ENCODE measurements around the gene CLCN6. TPM values are rescaled to one million over a fixed set of nuclear protein-coding genes. Genes with fewer than 3 reads are reported as not detected.

CLCN6 gene
- total RNA-seq, 1 donor from 2014 or later: 16.1 TPM

GRCh38 chr1:11858968-11859871, 53.2 kb downstream of the CLCN6 start:
- TF ChIP-seq CTCF (IDR thresholded peaks at IDR 0.05; ENCODE audit: borderline replicate concordance): peak; percentile 47
- DNase-seq: peak; percentile 59
- Histone ChIP-seq H3K27me3 (ENCODE audit: low read depth) (peaks cover 88% of the 10 kb centered on the region), H3K4me3 (peak overlapping the region; percentile 3), H3K36me3 (no peaks in the 10 kb centered on the region), H3K9me3 (replicated peaks) (no peaks in the 10 kb centered on the region), H3K27ac (replicated peaks) (no peak overlapping the region), H3K4me1 (peaks cover 6% of the 10 kb centered on the region)
- intact Hi-C loops (cut with micrococcal nuclease): no loop called here

- no peak for DNase-seq
- intact Hi-C loops (cut with micrococcal nuclease): no loop called here
- no peak overlapping the region for H3K27ac ChIP-seq (replicated peaks)
- no peak overlapping the region for H3K4me3 ChIP-seq
- H3K4me1 ChIP-seq: peaks cover 6% of the 10 kb centered on the region
- H3K9me3 ChIP-seq (replicated peaks): no peaks in the 10 kb centered on the region
- no peak for TF ChIP-seq CTCF (IDR thresholded peaks at IDR 0.05; ENCODE audit: borderline replicate concordance)
- H3K27me3 ChIP-seq (ENCODE audit: low read depth): peaks cover 82% of the 10 kb centered on the region
- H3K36me3 ChIP-seq: no peaks in the 10 kb centered on the region
Observed at GRCh38 chr1:11860083-11860482, 54.1 kb downstream of the CLCN6 start.

- Histone ChIP-seq H3K9me3 (replicated peaks) (no peaks in the 10 kb centered on the region), H3K36me3 (no peaks in the 10 kb centered on the region), H3K4me1 (peaks cover 6% of the 10 kb centered on the region), H3K27ac (replicated peaks) (no peak overlapping the region), H3K4me3 (no peak overlapping the region), H3K27me3 (ENCODE audit: low read depth) (peaks cover 77% of the 10 kb centered on the region)
- intact Hi-C loops (cut with micrococcal nuclease): no loop called here
- DNase-seq: no peak
- no peak for TF ChIP-seq CTCF (IDR thresholded peaks at IDR 0.05; ENCODE audit: borderline replicate concordance)
Observed at GRCh38 chr1:11860587-11860986, 54.6 kb downstream of the CLCN6 start.

GRCh38 chr1:11862890-11863289, 56.9 kb downstream of the CLCN6 start:
- Histone ChIP-seq H3K9me3 (replicated peaks) (no peaks in the 10 kb centered on the region), H3K27ac (replicated peaks) (no peak overlapping the region), H3K36me3 (no peaks in the 10 kb centered on the region), H3K4me3 (no peak overlapping the region), H3K27me3 (ENCODE audit: low read depth) (peaks cover 54% of the 10 kb centered on the region), H3K4me1 (peaks cover 6% of the 10 kb centered on the region)
- DNase-seq: no peak
- TF ChIP-seq CTCF (IDR thresholded peaks at IDR 0.05; ENCODE audit: borderline replicate concordance): no peak
- intact Hi-C loops (cut with micrococcal nuclease): no loop called here

- Histone ChIP-seq H3K9me3 (replicated peaks) (no peaks in the 10 kb centered on the region), H3K4me3 (no peak overlapping the region), H3K4me1 (peaks cover 8% of the 10 kb centered on the region), H3K27me3 (ENCODE audit: low read depth) (no peaks in the 10 kb centered on the region), H3K27ac (replicated peaks) (no peak overlapping the region), H3K36me3 (no peaks in the 10 kb centered on the region)
- no peak for TF ChIP-seq CTCF (IDR thresholded peaks at IDR 0.05; ENCODE audit: borderline replicate concordance)
- intact Hi-C loops (cut with micrococcal nuclease): no loop called here
- DNase-seq: no peak
Observed at GRCh38 chr1:11868331-11868980, 62.5 kb downstream of the CLCN6 start.

Measured in left ventricle myocardium inferior (tissue), 1 donor.